Caki2 (cell line): ENCODE results near the gene TAF3. TPM values are rescaled to one million over a fixed set of nuclear protein-coding genes. Genes with fewer than 3 reads are reported as not detected.

Experiments
- DNase-seq: peaks from one replicate; pipeline ENCODE4 v3.0.0-alpha.2; 2015; ENCODE audit warnings: low read depth
- in situ Hi-C: cut with HindIII; loops from 2 replicates; pipeline ENCODE4 v1.10.0; 2016; ENCODE audit warnings: low sequenced_read_pairs, low pct_unique_long_range_greater_than_20kb, mixed read lengths
- total RNA-seq: library from RNA; depleted of rRNA; stranded (reverse); fragments of >200 nt; shearing (Covaris generic); gene quantifications from 2 replicates; pipeline ENCODE4 v1.2.3, GENCODE V29; 2014; ENCODE audit warnings: low replicate concordance

Gene TAF3
- total RNA-seq, 1 experiment from 2014 or later, result 1.0 TPM

GRCh38 chr10:7857262-7857661 lies 39.0 kb downstream of the TAF3 start:
- DNase-seq, result no peak
- in situ Hi-C loops, result no loop called here

- no peak for DNase-seq
- in situ Hi-C loops, result no loop called here
These were observed 43.3 kb downstream of the TAF3 start for GRCh38 chr10:7861509-7862120.

GRCh38 chr10:7862121-7862514 lies 43.8 kb downstream of the TAF3 start:
- DNase-seq, result no peak
- in situ Hi-C loops, result no loop called here

- no peak for DNase-seq
- in situ Hi-C loops, result no loop called here
These were observed 47.9 kb downstream of the TAF3 start for GRCh38 chr10:7866176-7866575.

- in situ Hi-C loops, result no loop called here
- peak; percentile 49 for DNase-seq
These were observed 53.7 kb downstream of the TAF3 start for GRCh38 chr10:7872041-7872442.

- in situ Hi-C loops, result no loop called here
- no peak for DNase-seq
These were observed 56.6 kb downstream of the TAF3 start for GRCh38 chr10:7874864-7875263.

- in situ Hi-C loops, result no loop called here
- no peak for DNase-seq
These were observed 58.3 kb downstream of the TAF3 start for GRCh38 chr10:7876541-7877127.

GRCh38 chr10:7881119-7881518 lies 62.8 kb downstream of the TAF3 start:
- in situ Hi-C loops, result no loop called here
- DNase-seq, result no peak

GRCh38 chr10:7886056-7886455 lies 67.8 kb downstream of the TAF3 start:
- DNase-seq, result no peak
- in situ Hi-C loops, result no loop called here

GRCh38 chr10:7887174-7887816 lies 69.0 kb downstream of the TAF3 start:
- peak; percentile 14 for DNase-seq

GRCh38 chr10:7889947-7890542 lies 71.7 kb downstream of the TAF3 start:
- in situ Hi-C loops, result no loop called here
- no peak for DNase-seq

More at GRCh38 chr10:7887174-7887816, 69.0 kb downstream of the TAF3 start:
- in situ Hi-C loops, result no loop called here

- in situ Hi-C loops, result no loop called here
- no peak for DNase-seq
These were observed 72.5 kb downstream of the TAF3 start for GRCh38 chr10:7890781-7891180.

- DNase-seq, result no peak
- in situ Hi-C loops, result no loop called here
These were observed 73.3 kb downstream of the TAF3 start for GRCh38 chr10:7891634-7892033.

GRCh38 chr10:7892146-7892545 lies 73.8 kb downstream of the TAF3 start:
- DNase-seq, result no peak
- in situ Hi-C loops, result no loop called here

- in situ Hi-C loops, result no loop called here
- DNase-seq, result no peak
These were observed 77.4 kb downstream of the TAF3 start for GRCh38 chr10:7895699-7896090.

GRCh38 chr10:7896297-7896696 lies 78.0 kb downstream of the TAF3 start:
- no peak for DNase-seq
- in situ Hi-C loops, result no loop called here

- in situ Hi-C loops, result no loop called here
- no peak for DNase-seq
These were observed 83.0 kb downstream of the TAF3 start for GRCh38 chr10:7901256-7901655.

- DNase-seq, result no peak
- in situ Hi-C loops, result no loop called here
These were observed 84.1 kb downstream of the TAF3 start for GRCh38 chr10:7902413-7902812.

- no peak for DNase-seq
- in situ Hi-C loops, result no loop called here
These were observed 85.5 kb downstream of the TAF3 start for GRCh38 chr10:7903851-7904250.
